ENCODE measurements around the gene ZSWIM1. TPM values are rescaled to one million over a fixed set of nuclear protein-coding genes. Genes with fewer than 3 reads are reported as not detected.

ZSWIM1 gene
- total RNA-seq, 1 donor from 2014 or later = 9.0 TPM

DNA sequence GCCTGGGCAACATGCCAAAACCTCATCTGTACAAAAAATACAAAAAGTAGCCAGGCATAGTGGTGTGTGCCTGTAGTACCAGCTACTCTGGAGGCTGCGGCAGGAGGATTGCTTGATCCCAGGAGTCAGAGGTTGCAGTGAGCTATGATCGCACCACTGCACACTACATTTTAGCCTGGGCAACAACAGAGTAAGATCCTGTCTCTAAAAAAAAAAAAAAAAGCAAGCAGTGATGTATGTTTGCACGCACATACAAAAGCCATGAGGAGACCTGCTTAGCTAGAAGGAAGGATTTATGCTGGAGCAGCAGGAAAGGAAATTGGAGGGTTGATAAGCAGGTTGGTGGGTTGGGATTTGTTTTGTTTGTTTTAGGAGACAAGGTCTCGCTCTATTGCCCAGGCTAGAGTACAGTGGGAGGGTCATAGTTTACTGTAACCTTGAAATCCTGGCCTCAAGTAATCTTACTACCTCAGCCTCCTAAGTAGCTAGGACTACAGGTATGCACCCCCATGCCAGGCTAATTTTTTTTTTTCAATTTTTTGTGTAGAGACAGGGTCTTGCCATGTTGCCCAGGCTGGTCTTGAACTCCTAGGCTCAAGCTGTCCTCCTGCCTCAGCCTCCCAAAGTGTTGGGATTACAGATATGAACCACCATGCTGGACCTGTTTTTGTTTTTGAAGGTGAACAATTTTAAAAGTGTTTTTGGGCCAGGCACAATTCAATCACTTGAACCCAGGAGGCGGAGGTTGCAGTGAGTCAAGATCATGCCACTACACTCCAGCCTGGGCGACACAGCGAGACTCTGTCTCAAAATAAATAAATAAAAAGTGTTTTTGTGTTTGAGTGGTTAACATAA is 19.6 kb upstream of the ZSWIM1 start:
- H3K9me3 Mint-ChIP-seq (ENCODE audit: unreplicated experiment) = no peaks in the 10 kb centered on the region
- no peak overlapping the region for H3K27ac Mint-ChIP-seq (ENCODE audit: unreplicated experiment)

DNA sequence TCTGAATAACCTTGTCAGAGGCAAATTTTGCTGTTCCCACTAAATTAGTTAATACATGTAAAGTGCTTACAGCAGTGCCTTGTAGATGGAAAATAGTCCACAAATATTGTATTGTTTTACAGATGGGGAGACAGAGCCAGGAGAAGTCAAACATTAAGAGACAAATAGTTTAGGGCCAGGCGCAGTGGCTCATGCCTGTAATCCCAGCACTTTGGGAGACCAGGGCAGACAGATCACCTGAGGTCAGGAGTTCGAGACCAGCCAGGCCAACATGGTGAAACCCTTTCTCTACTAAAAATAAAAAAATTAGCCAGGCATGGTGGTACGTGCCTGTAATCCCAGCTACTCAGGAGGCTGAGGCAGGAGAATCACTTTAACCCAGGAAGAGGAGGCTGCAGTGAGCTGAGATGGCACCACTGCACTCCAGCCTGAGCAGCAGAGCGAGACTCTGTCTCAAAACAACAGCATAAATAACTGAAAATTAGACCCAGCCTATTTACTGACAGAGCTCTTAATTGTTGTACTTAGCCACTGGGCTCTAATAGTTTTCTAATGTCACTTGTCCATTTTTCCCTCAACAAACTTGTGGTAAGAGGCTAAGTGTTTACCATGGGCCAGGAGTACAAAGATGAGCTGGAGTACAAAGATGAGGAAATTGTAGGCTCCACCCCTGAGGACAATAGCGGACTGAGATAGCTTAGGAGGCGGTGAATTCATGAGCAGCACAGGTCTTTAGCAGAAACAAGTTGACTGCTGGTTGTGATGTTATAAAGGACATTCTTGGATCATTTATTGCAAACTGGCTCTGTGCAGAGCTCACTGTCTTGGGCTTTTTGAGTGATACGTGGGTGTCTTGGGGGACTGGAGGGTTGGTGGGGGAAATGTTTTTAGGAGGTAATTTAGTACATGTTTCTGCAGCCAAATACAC is 17.2 kb upstream of the ZSWIM1 start:
- Histone ChIP-seq H3K4me2 (ENCODE audit: low read length) (no peak overlapping the region), H3K4me3 (ENCODE audit: insufficient read depth, low read depth, low read length) (no peak overlapping the region), H3K27ac (ENCODE audit: low read depth, low read length) (no peak overlapping the region), H3K36me3 (ENCODE audit: insufficient read depth, low read length) (no peaks in the 10 kb centered on the region), H3K9me3 (ENCODE audit: insufficient read depth, low read depth, low read length) (no peaks in the 10 kb centered on the region), H3K27me3 (ENCODE audit: insufficient read depth, low read length) (no peaks in the 10 kb centered on the region), H2AFZ (ENCODE audit: low read depth, low read length) (no peak overlapping the region), H3K9ac (ENCODE audit: low read length) (no peak overlapping the region), H4K20me1 (ENCODE audit: insufficient read depth, low read length) (no peaks in the 10 kb centered on the region), H3K4me1 (ENCODE audit: insufficient read depth, low read length) (peaks cover 17% of the 10 kb centered on the region), H3K79me2 (ENCODE audit: insufficient read depth, low read length) (no peaks in the 10 kb centered on the region)
- no peak overlapping the region for H3K27ac Mint-ChIP-seq (ENCODE audit: unreplicated experiment)
- no peak for DNase-seq (ENCODE audit: low read depth)
- peaks cover 2% of the 10 kb centered on the region for H3K36me3 Mint-ChIP-seq (ENCODE audit: low read depth, unreplicated experiment)
- no peak for FAIRE-seq
- H3K9me3 Mint-ChIP-seq (ENCODE audit: unreplicated experiment) = no peaks in the 10 kb centered on the region
- H3K27me3 Mint-ChIP-seq (ENCODE audit: low read depth, unreplicated experiment) = no peaks in the 10 kb centered on the region
- no peak overlapping the region for H3K4me3 Mint-ChIP-seq (ENCODE audit: unreplicated experiment)
- H3K4me1 Mint-ChIP-seq (ENCODE audit: low read depth, unreplicated experiment) = peaks cover 22% of the 10 kb centered on the region
- TF ChIP-seq, protein P1, sequence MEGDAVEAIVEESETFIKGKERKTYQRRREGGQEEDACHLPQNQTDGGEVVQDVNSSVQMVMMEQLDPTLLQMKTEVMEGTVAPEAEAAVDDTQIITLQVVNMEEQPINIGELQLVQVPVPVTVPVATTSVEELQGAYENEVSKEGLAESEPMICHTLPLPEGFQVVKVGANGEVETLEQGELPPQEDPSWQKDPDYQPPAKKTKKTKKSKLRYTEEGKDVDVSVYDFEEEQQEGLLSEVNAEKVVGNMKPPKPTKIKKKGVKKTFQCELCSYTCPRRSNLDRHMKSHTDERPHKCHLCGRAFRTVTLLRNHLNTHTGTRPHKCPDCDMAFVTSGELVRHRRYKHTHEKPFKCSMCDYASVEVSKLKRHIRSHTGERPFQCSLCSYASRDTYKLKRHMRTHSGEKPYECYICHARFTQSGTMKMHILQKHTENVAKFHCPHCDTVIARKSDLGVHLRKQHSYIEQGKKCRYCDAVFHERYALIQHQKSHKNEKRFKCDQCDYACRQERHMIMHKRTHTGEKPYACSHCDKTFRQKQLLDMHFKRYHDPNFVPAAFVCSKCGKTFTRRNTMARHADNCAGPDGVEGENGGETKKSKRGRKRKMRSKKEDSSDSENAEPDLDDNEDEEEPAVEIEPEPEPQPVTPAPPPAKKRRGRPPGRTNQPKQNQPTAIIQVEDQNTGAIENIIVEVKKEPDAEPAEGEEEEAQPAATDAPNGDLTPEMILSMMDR (IDR thresholded peaks at IDR 0.05; ENCODE audit: insufficient read depth, low read depth, low read length) = no peak
- no peak for TF ChIP-seq EZH2 (IDR thresholded peaks at IDR 0.05; ENCODE audit: insufficient read depth, low read length)

More for the DNA sequence above, 19.6 kb upstream of the ZSWIM1 start:
- Histone ChIP-seq H3K4me3 (ENCODE audit: insufficient read depth, low read depth, low read length) (no peak overlapping the region), H3K9ac (ENCODE audit: low read length) (no peak overlapping the region), H3K27ac (ENCODE audit: low read depth, low read length) (no peak overlapping the region), H3K9me3 (ENCODE audit: insufficient read depth, low read depth, low read length) (no peaks in the 10 kb centered on the region), H3K27me3 (ENCODE audit: insufficient read depth, low read length) (no peaks in the 10 kb centered on the region), H3K4me2 (ENCODE audit: low read length) (no peak overlapping the region), H3K79me2 (ENCODE audit: insufficient read depth, low read length) (peaks cover 9% of the 10 kb centered on the region), H3K4me1 (ENCODE audit: insufficient read depth, low read length) (peaks cover 16% of the 10 kb centered on the region), H2AFZ (ENCODE audit: low read depth, low read length) (no peak overlapping the region), H3K36me3 (ENCODE audit: insufficient read depth, low read length) (no peaks in the 10 kb centered on the region), H4K20me1 (ENCODE audit: insufficient read depth, low read length) (no peaks in the 10 kb centered on the region)
- no peaks in the 10 kb centered on the region for H3K27me3 Mint-ChIP-seq (ENCODE audit: low read depth, unreplicated experiment)
- TF ChIP-seq, protein P1 (IDR thresholded peaks at IDR 0.05; ENCODE audit: insufficient read depth, low read depth, low read length) = no peak
- no peak for TF ChIP-seq EZH2 (IDR thresholded peaks at IDR 0.05; ENCODE audit: insufficient read depth, low read length)
- peaks cover 13% of the 10 kb centered on the region for H3K4me1 Mint-ChIP-seq (ENCODE audit: low read depth, unreplicated experiment)
- DNase-seq (ENCODE audit: low read depth) (no peak), FAIRE-seq (no peak)
- peaks cover 2% of the 10 kb centered on the region for H3K36me3 Mint-ChIP-seq (ENCODE audit: low read depth, unreplicated experiment)
- H3K4me3 Mint-ChIP-seq (ENCODE audit: unreplicated experiment) = no peak overlapping the region
